ENCODE results near the gene KLHL13.

Gene KLHL13

GRCh38 chrX:118056870-118057269, 59.7 kb downstream of the KLHL13 start:
- POLR2A ChIA-PET: no interaction called here
- TF ChIP-seq, protein P1, sequence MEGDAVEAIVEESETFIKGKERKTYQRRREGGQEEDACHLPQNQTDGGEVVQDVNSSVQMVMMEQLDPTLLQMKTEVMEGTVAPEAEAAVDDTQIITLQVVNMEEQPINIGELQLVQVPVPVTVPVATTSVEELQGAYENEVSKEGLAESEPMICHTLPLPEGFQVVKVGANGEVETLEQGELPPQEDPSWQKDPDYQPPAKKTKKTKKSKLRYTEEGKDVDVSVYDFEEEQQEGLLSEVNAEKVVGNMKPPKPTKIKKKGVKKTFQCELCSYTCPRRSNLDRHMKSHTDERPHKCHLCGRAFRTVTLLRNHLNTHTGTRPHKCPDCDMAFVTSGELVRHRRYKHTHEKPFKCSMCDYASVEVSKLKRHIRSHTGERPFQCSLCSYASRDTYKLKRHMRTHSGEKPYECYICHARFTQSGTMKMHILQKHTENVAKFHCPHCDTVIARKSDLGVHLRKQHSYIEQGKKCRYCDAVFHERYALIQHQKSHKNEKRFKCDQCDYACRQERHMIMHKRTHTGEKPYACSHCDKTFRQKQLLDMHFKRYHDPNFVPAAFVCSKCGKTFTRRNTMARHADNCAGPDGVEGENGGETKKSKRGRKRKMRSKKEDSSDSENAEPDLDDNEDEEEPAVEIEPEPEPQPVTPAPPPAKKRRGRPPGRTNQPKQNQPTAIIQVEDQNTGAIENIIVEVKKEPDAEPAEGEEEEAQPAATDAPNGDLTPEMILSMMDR (IDR thresholded peaks at IDR 0.05; ENCODE audit: control extremely low read depth, extremely low read depth, low read depth, missing control alignments): no peak
- DNase-seq (ENCODE audit: extremely low spot score): no peak
- CTCF ChIA-PET: no interaction called here

- ChIA-PET CTCF (no interaction called here), POLR2A (no interaction called here)
- TF ChIP-seq, protein P1 (IDR thresholded peaks at IDR 0.05; ENCODE audit: control extremely low read depth, extremely low read depth, low read depth, missing control alignments): no peak
- DNase-seq (ENCODE audit: extremely low spot score): no peak
Measured at GRCh38 chrX:118049713-118050112, 66.9 kb downstream of the KLHL13 start.

GRCh38 chrX:118047446-118048186, 69.0 kb downstream of the KLHL13 start:
- ChIA-PET CTCF (no interaction called here), POLR2A (no interaction called here)
- TF ChIP-seq, protein P1 (IDR thresholded peaks at IDR 0.05; ENCODE audit: control extremely low read depth, extremely low read depth, low read depth, missing control alignments): no peak
- DNase-seq (ENCODE audit: extremely low spot score): no peak

DNA sequence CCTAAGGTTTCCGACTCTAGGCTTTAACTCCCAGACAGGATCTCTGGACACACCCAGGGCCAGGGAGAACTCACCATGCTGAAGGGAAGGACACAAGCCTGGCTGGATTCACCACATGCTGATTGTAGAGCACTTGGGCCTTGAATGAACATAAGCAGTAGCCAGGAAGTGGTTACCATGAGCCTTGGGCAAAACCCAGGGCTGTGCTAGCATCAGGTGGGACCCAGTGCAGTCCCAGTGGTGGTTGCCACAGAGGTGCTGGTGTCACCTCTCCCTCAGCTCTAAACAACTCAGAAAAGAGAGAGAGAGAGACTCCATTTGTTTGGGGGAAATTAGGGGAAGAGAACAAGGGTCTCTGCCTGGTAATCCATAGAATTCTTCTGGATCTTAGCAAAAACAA, 77.0 kb downstream of the KLHL13 start:
- TF ChIP-seq, protein P1 (IDR thresholded peaks at IDR 0.05; ENCODE audit: control extremely low read depth, extremely low read depth, low read depth, missing control alignments): no peak
- ChIA-PET POLR2A (no interaction called here), CTCF (no interaction called here)
- no peak for DNase-seq (ENCODE audit: extremely low spot score)

- ChIA-PET POLR2A (no interaction called here), CTCF (no interaction called here)
- DNase-seq (ENCODE audit: extremely low spot score): no peak
- TF ChIP-seq, protein P1 (IDR thresholded peaks at IDR 0.05; ENCODE audit: control extremely low read depth, extremely low read depth, low read depth, missing control alignments): no peak
Measured at GRCh38 chrX:118038614-118039365, 77.8 kb downstream of the KLHL13 start.

DNA sequence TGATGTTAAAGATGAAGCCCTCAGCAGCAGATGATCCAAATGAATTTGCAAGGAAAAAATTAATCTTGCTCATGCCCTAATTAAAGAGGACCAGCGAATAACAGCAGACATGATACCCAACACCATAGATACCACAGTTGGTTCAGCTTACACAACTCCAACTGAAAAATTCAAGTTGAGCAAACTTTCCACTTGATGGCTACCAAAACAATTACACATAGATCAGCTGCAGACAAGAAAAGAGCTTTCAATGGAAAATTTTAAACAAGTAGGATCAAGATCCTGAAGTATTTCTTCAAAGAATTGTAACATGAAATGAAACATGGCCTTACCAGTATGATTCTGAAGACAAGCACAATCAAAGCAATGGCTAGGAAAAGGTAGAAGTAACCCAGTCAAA, 90.0 kb downstream of the KLHL13 start:
- CTCF ChIA-PET: no interaction called here
- TF ChIP-seq, protein P1 (IDR thresholded peaks at IDR 0.05; ENCODE audit: control extremely low read depth, extremely low read depth, low read depth, missing control alignments): no peak
- DNase-seq (ENCODE audit: extremely low spot score): no peak
- POLR2A ChIA-PET: no interaction called here
